Omental fat pad (tissue), 4 donors: ENCODE measurements around the gene ALDH3A1. TPM values are rescaled to one million over a fixed set of nuclear protein-coding genes. Genes with fewer than 3 reads are reported as not detected.

Source experiments
- ATAC-seq: fragments of 150-250 bp; one replicate; pipeline ENCODE4 v1.9.1; 2016; ENCODE audit warnings: mild to moderate bottlenecking, moderate library complexity; ENCODE audit not compliant: low FRiP score
- DNase-seq: peaks from one replicate; pipeline ENCODE4 v3.0.0-alpha.2; 2019; ENCODE audit warnings: low spot score
- CTCF ChIP-seq, 3 donors: fragments of 450-650 bp; IDR thresholded peaks; one replicate each; pipeline ENCODE4 v1.5.1; 2016 to 2017; ENCODE audit warnings: antibody characterized with exemption in 3 of 3, mild to moderate bottlenecking in 3 of 3, moderate library complexity in 2 of 3
- total RNA-seq, 4 donors: library from RNA; depleted of rRNA; stranded (reverse); fragments of >200 nt; gene quantifications; one replicate each; pipeline ENCODE4 v1.1.0, GENCODE V29; 2016

Gene ALDH3A1
- total RNA-seq, 4 donors from 2014 or later, result 2.3 to 4.9 (median 3.3) TPM

DNA sequence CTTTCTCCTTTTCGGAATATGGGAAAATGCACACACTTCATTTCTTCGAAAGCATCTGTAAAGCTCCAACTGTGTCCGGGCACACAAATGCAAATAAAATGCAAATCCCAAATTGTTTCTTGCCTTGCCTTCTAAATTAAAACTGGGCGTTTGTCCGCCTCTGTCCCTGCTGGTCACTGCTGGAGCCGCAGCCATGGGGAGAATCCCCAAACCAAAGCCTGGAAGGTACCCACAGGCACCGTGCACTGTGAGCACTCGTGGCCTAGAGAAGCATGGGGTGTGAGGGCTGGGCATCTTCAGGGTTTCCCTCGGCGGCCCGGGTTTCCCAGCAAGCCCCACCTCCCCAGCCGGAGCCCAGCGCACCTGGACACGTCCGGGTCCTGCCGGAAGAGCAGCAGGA lies 34.6 kb downstream of the ALDH3A1 start:
- ATAC-seq (no peak), DNase-seq (no peak)
- TF ChIP-seq CTCF (IDR thresholded peaks at IDR 0.05), result no peak

DNA sequence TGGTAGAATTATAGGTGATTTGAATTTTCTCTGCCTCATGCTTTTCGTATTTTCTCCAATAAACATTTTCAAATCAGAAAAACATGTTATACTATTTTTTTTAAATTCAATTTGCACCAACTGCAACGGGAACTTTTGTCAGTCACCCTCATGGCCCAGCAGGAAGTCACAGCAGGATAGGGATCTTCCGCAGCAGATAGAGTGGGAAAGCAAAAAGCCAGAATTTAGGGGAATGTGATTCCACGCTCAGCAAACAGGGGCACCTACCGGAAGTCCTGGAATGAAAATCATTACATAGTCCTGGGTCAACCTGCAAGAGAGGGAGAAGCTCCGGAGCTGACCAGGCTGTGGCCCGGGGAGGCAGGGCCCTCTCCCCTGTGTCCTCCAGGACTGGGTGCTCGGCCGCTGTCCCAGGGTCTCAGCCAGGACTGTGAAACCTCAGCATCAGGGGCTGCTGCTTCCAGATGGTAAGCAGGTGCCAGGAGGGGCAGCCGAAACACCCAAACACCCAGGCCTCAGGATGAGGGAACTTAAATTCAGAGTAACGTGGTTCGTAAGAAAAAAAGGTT lies 35.6 kb downstream of the ALDH3A1 start:
- no peak for ATAC-seq
- no peak for DNase-seq
- TF ChIP-seq CTCF (IDR thresholded peaks at IDR 0.05), result no peak

DNA sequence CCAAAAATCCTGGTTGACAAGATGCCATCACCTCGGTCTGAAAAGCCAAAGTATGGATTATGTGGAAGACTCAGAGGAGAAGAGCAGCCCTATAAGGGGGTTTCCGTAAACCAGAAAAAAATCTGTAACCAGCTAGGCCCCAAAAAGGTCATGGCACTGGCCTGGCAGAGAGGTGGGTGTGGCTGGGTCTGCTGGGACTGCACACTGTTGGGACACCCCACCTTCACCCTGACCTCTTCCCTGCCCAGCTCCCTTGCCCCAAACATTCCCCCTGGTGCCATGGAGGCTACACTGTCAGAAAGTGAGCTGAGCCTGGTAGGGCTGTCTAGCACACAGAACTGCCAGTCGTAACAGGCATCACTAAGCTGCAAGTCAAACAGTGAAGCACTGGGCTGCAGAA lies 38.3 kb downstream of the ALDH3A1 start:
- DNase-seq, result no peak
- no peak for ATAC-seq
- TF ChIP-seq CTCF (IDR thresholded peaks at IDR 0.05), result no peak

GRCh38 chr17:19708431-19709175 lies 39.5 kb downstream of the ALDH3A1 start:
- ATAC-seq (no peak), DNase-seq (no peak)
- no peak for TF ChIP-seq CTCF (IDR thresholded peaks at IDR 0.05)

GRCh38 chr17:19707728-19708221 lies 40.3 kb downstream of the ALDH3A1 start:
- ATAC-seq (no peak), DNase-seq (no peak)

DNA sequence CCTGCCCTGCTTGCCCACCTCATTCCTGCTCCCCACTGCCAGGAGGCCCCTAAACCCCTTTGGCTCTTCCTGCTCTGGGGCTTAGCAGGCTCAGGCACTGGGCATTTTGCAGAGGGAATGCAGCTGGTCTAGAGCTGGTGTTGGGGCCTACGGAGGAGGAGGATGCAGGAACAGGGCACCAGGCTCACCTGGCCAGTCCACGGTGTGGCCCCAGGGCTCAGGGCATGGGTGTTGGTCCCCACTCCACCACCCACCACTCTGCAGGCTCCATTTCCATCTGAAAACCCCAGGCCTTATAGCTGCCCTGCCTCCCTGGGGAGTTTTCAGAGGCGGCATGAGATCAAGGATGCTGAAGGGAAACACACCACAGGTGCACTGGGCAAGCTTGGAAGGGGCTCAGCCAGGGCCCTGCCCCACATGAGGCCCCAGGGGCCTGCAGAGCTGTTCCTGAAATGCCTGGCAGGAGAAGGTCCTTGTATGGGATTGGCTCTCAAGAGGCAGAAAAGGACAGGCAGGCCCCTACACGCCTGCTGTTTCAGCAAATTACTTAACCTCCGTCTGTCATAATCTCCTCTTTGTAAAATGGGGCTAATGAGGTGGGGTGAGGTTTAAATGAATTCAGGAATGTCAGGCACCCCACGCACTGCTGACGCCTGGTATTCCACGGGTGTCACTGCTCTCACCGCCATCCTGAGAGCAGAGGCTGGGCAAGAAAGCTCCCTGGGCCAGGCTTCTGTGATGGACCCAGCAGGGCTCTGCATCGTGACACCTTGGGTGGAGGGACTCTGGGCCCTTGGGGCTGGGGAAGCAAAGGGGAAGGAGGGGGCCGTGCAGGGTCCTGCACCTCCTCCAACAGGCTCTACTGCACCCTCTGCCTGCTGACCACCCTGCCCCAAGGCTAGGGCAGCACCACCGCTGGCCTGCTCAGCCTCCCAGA lies 41.0 kb downstream of the ALDH3A1 start:
- ATAC-seq, result no peak
- DNase-seq, result no peak
- TF ChIP-seq CTCF (IDR thresholded peaks at IDR 0.05), result no peak

More at GRCh38 chr17:19707728-19708221, 40.3 kb downstream of the ALDH3A1 start:
- TF ChIP-seq CTCF (IDR thresholded peaks at IDR 0.05), result no peak
